Measurements from ENCODE around the gene MAN2B2. TPM values are rescaled to one million over a fixed set of nuclear protein-coding genes. Genes with fewer than 3 reads are reported as not detected.

MAN2B2 gene
- total and polyA plus RNA-seq, 9 of the 15 experiments (the other 6 are each of a cell fraction or from before 2014, with no cell fraction given): 0.21 to 8.8 (median 3.7) TPM

DNA sequence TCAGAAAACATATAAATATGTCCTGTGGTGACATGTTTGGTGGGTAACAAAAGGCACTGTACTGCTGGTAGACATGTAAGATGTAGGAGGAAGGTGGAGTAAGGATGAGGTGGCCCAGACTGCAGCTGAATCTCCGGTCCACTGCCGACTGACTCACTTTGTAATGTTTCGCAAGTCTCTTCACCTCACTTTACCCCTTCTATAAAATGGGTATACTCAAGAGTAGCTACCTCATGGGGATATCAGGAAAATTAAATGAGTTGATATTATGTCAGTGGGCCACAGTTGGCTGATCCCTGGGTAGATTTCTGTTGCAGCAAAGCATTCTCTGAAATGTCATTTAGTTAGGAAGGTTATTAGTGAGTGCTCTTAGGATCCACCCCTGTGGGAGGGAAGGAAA, 87.6 kb downstream of the MAN2B2 start:
- in situ Hi-C loops (cut with MboI) (no loop called here), intact Hi-C loops (cut with micrococcal nuclease) (no loop called here)
- no peaks in the 10 kb centered on the region for H3K79me2 ChIP-seq (ENCODE audit: control insufficient read depth, insufficient read depth, low read length)
- no peaks in the 10 kb centered on the region for H3K9me1 ChIP-seq (ENCODE audit: control insufficient read depth, insufficient read depth, low read length)
- CTCF ChIA-PET (ENCODE audit: low intra/inter-chr PET ratio): no interaction called here
- BruUV-seq (replicated peaks): no TSS peak
- H3K4me2 ChIP-seq (ENCODE audit: insufficient read depth, low read length): no peak overlapping the region
- 0 out of 5 replicates have a peak, but pooled peaks cover 3 to 5% of the 10 kb centered on the region in 2 experiments for H3K27me3 ChIP-seq (ENCODE audit: control insufficient read depth in 2 of 2, insufficient read depth in 2 of 2, low read length in 2 of 2)
- FAIRE-seq (no peak), ATAC-seq (no peak), DNase-seq (ENCODE audit: extremely low read depth in 1 of 4, low spot score in 3 of 4) (no peak)
- H3K27ac ChIP-seq (ENCODE audit: extremely low read depth, low read depth, low read length): no peak overlapping the region
- no peaks in the 10 kb centered on the region for H3K36me3 ChIP-seq (ENCODE audit: control insufficient read depth, insufficient read depth, low read length)
- no peak overlapping the region for H2AFZ ChIP-seq (ENCODE audit: low read depth, low read length)
- peak; percentile 94 for TF ChIP-seq RBM25 (IDR thresholded peaks at IDR 0.05; ENCODE audit: low read depth, low read length, severe bottlenecking)
- no peak for TF ChIP-seq ZBTB17 (CRISPR knock-in tag; IDR thresholded peaks at IDR 0.05)
- TF ChIP-seq BCOR (IDR thresholded peaks at IDR 0.05): peak; percentile 73
- no peak for TF ChIP-seq SIN3A (IDR thresholded peaks at IDR 0.05; ENCODE audit: borderline replicate concordance in 2 of 2, control insufficient read depth in 1 of 2, low read depth in 2 of 2, low read length in 2 of 2)
- TF ChIP-seq NCOA4 (IDR thresholded peaks at IDR 0.05; ENCODE audit: partially characterized antibody): no peak
- peak; percentile 37 to 66; a peak in 3 of 4 replicates for TF ChIP-seq KDM1A (IDR thresholded peaks at IDR 0.05)
- TF ChIP-seq KLF6 (CRISPR knock-in tag; IDR thresholded peaks at IDR 0.05; ENCODE audit: borderline replicate concordance): no peak
- TF ChIP-seq NCOA1 (IDR thresholded peaks at IDR 0.05; ENCODE audit: low read depth): no peak
- peak; percentile 77 for TF ChIP-seq CEBPB (tag; IDR thresholded peaks at IDR 0.05)
- TF ChIP-seq FIP1L1 (IDR thresholded peaks at IDR 0.05; ENCODE audit: low read depth, low read length, poor library complexity, severe bottlenecking): no peak
- no peak for TF ChIP-seq ZNF717 (CRISPR knock-in tag; IDR thresholded peaks at IDR 0.05)
- peak; percentile 63; the same call in 1 of the 2 replicates for TF ChIP-seq ADNP (tag; IDR thresholded peaks at IDR 0.05)
- no peak for TF ChIP-seq PHF20 (IDR thresholded peaks at IDR 0.05; ENCODE audit: partially characterized antibody)
- POLR2A ChIA-PET: interaction anchor here (1.2 to 4.4 kb wide), 4 partner anchors 11 to 21 kb away, joined by 3 to 40 read pairs (median 5); a partner anchor contains a TSS
- no peak overlapping the region for H3K9ac ChIP-seq (ENCODE audit: insufficient read depth in 1 of 2, low read depth in 2 of 2, low read length in 2 of 2)
- H3K4me3 ChIP-seq: no peak overlapping the region
- no peaks in the 10 kb centered on the region for H4K20me1 ChIP-seq (replicated peaks; ENCODE audit: control insufficient read depth, insufficient read depth, low read length)
- WGBS (ENCODE audit: insufficient coverage, low coverage, missing lambda C conversion rate): 34% methylated on average over 3 of the region's 3 CpGs
- H3K4me1 ChIP-seq (replicated peaks in 1 of 2; ENCODE audit: control insufficient read depth in 2 of 2, insufficient read depth in 2 of 2, low read length in 2 of 2): peaks cover 0 to 24% of the 10 kb centered on the region in 2 experiments; a peak in 3 of 5 replicates
- H3K9me3 ChIP-seq (replicated peaks; ENCODE audit: control insufficient read depth, insufficient read depth, low read depth, low read length): 0 out of 2 replicates have a peak, but pooled peaks cover 3% of the 10 kb centered on the region

Data from K562 (cell line).